GM12874 (cell line): ENCODE measurements around the gene LRRN4CL.

Experiments used
- CTCF ChIP-seq: IDR thresholded peaks from 2 replicates; pipeline ENCODE4 v1.5.1; 2011; ENCODE audit warnings: low read depth, mild to moderate bottlenecking, control low read depth, low read length, moderate library complexity; ENCODE audit not compliant: insufficient read depth

Gene LRRN4CL

GRCh38 chr11:62715150-62716130 lies 26.1 kb upstream of the LRRN4CL start:
- no peak for TF ChIP-seq CTCF

- TF ChIP-seq CTCF = no peak
Observed at GRCh38 chr11:62713343-62713742, 24.0 kb upstream of the LRRN4CL start.

GRCh38 chr11:62712861-62713260 lies 23.5 kb upstream of the LRRN4CL start:
- TF ChIP-seq CTCF = no peak

- TF ChIP-seq CTCF = no peak
Observed at GRCh38 chr11:62712276-62712812, 23.0 kb upstream of the LRRN4CL start.

GRCh38 chr11:62710001-62710345 lies 20.6 kb upstream of the LRRN4CL start:
- TF ChIP-seq CTCF = no peak

GRCh38 chr11:62709247-62710000 lies 20.1 kb upstream of the LRRN4CL start:
- no peak for TF ChIP-seq CTCF

GRCh38 chr11:62708793-62709192 lies 19.5 kb upstream of the LRRN4CL start:
- no peak for TF ChIP-seq CTCF
